ENCODE results near the gene PDCD1LG2.

- no peak for TF ChIP-seq POLR2AphosphoS5 (IDR thresholded peaks at IDR 0.05)
- no peak for TF ChIP-seq POLR2A (IDR thresholded peaks at IDR 0.05; ENCODE audit: low read depth)
- TF ChIP-seq EP300 (IDR thresholded peaks at IDR 0.05) = no peak
Measured at GRCh38 chr9:5478206-5478605, 32.1 kb upstream of the PDCD1LG2 start.

Data from esophagus muscularis mucosa (tissue), 3 donors.